Stimulated activated CD8-positive, alpha-beta memory T cell treated with anti-CD3 and anti-CD28 coated beads, Interleukin-4, amount 100 ng/mL, for 4 hours (primary cell): Measurements from ENCODE around the gene ERBB4.

Source experiments
- DNase-seq, 2 donors: peaks; one replicate each; pipeline ENCODE4 v3.0.0-alpha.2; 2020; ENCODE audit warnings: low read depth in 2 of 2, low spot score in 1 of 2

Gene ERBB4

DNA sequence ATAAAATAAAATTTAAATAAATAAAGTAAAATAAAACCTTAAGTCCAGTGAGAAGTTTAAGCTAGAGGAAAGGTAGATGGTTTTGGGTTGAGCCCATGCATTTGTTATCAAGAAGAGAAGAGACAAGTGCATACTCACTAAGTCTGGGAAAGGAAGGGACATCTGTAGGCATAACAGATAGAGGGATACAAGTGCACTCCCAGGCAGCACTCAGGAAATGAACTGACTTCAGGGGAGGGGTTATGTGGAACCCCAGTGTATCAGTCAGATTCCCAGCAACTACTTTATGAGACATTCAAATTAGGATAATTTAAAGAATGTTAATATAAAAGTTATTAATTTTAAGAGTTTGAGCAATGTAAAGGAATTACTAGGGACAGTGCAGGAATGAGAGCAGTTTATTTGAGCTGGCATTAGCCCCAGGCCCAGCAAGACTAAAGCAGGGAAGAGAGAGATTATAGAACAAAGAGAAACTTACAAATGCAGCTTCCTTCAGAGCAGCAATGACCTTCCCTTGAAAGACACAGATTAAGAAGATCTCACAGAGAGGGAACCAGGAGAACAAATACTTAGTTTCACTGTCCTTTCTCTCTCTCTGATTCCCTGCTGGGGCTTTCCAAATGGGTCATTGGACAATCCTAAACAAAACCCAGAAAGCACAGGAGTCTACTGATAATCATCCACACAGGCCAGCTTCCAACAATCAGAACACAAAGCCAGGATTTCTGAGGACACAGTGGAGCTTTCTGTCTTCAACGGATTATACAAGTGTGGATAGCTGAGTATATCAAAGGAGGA is 109.7 kb downstream of the ERBB4 start:
- DNase-seq, result no peak

DNA sequence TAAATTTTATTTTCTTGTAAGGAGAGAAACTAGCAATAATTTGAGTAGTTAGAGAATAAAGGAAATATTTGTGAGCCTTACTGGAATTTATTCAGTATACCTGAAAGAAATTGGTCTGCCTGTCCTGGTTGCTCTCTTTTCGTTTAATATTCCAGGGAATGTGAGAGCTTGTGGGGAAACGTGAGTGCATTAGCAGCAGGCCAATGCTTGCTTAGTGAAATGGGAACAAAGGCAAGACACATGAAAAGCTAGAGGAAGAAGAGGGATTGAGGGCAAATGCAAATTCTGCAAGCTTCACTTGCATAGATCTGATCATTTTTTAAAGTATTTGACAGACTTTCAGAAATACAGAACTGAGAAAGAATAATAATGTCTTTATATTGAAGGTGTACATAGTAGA is 111.0 kb downstream of the ERBB4 start:
- DNase-seq, result no peak

- DNase-seq, result no peak
Measured at GRCh38 chr2:212426637-212427412, 111.8 kb downstream of the ERBB4 start.

DNA sequence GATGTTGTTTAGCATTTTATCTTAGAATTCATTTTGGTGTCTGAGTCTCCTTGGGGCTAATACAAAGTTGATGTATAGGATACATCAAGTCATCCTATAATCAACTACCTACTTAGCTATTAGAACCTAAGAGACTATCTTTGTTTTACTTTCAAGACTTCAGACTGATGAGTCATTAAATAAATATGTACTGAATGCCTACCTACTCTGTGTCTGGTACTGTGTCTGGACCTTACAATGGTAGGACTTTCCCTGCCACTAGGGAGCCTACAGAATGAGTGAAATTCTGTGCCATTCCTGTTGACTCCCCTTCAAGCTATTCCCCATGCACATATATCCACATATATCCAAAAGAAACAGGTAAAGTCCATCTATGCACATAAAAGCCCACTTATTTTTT is 114.5 kb downstream of the ERBB4 start:
- no peak for DNase-seq

- DNase-seq, result no peak
Measured at GRCh38 chr2:212423089-212423488, 115.5 kb downstream of the ERBB4 start.

DNA sequence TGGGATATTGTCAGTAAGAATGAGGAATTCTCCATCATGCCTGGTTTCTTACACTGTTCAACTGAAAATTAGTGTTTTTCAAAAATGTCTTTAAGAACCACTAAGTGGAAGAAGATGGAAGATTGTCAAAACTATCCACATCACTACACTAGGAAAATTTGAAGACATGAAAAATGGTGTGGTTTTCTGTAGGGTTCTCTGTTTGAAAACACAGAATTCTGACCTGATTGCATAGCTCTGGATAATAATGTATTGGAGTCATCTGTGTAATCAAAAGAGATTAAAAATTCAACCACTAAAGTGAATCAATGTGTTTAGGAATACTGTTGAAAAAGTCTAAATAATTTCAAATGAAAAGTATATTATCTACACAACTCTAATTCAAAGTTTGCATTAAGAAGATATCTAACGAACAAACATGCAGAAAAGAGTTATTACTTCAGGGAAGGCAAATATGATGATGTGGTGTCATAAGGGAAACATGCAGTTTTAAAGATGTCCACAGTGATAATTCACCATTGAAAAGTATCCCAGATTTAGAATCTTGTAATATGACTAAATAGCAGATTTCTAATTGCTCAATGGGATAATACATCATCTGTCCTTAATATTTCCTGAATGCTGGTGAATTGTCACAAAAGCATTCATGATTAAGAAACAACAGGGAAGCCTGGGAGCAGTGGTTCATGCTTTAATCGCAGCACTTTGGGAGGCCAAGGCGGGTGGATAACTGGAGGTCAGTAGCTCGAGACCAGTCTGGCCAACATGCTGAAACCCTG is 116.9 kb downstream of the ERBB4 start:
- no peak for DNase-seq

GRCh38 chr2:212416086-212416485 is 122.5 kb downstream of the ERBB4 start:
- no peak for DNase-seq

GRCh38 chr2:212414767-212415211 is 123.8 kb downstream of the ERBB4 start:
- no peak for DNase-seq

GRCh38 chr2:212409560-212409959 is 129.0 kb downstream of the ERBB4 start:
- DNase-seq, result no peak

DNA sequence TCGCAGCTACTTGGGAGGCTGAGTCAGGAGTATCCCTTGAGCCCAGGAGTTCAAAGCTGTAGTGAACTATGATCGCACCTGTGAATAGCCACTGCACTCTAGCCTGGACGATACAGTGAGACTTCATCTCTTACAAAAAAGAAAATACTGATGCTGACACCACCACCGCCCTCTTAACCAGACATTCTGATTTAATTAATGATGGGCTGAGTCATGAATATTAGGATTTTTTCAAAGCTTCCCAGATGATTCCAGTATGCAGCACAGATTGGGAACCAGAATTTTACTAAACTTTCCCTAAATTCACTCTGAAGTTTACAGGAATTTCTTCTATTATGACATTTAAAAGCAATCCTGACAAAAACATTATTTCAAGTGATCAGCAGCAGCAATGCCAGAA is 130.1 kb downstream of the ERBB4 start:
- no peak for DNase-seq

- DNase-seq, result no peak
Measured at GRCh38 chr2:212406716-212407115, 131.9 kb downstream of the ERBB4 start.

- DNase-seq, result no peak
Measured at GRCh38 chr2:212402316-212402715, 136.3 kb downstream of the ERBB4 start.

DNA sequence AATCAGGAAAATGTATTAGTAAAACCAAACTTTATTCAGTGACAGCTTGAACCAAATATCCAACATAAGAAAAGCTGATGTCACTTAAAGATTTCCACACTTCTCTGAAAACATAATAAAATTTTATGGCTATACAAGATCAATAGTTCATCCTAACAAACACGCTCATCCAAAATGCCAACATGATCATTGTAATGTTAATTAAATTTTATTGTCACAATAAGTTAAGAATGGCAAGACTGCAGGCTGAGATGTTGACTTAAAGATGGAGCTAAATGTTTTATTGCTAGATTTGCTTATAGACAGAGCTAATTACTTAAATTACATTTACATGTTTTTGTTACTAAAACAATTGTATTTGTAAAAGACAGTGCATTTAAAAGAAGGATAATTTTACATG is 140.3 kb downstream of the ERBB4 start:
- DNase-seq, result no peak

- DNase-seq, result no peak
Measured at GRCh38 chr2:212392544-212392943, 146.1 kb downstream of the ERBB4 start.

DNA sequence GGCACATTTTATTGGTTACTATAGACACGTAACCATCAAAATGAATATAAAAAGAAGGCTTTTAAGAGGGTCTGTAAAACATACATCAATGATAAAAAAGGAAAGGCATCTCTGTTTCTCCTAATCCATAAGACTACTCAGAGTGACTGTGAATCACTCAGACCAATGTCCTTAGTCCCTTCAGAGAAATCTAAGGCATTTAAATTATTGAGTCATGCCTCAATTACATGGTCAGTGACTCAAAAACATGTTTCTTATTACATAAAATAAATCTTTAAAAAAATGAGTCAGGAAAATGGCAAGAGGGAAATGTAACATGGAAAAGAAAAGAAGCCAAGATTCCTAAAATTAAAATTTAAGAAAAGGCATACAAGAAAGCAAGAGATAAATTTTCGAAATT is 146.6 kb downstream of the ERBB4 start:
- no peak for DNase-seq

DNA sequence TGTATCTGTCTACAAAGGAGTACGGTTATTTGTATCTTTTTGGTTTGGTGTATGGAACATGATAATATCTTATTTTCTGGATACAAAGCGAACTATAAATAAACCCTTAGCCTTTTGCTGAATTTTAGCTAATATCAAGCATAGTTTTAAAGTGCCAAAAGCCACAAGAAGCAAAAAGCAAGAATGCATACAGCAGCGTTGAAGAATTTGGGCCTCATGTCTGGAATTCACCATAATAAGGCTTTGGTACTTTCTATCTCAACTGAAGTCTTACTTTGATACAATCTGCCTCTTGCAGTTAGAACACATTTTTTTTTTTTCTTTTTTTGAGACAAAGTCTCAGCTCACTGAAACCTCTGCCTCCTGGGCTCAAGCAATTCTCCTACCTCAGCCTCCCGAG is 151.5 kb downstream of the ERBB4 start:
- no peak for DNase-seq

DNA sequence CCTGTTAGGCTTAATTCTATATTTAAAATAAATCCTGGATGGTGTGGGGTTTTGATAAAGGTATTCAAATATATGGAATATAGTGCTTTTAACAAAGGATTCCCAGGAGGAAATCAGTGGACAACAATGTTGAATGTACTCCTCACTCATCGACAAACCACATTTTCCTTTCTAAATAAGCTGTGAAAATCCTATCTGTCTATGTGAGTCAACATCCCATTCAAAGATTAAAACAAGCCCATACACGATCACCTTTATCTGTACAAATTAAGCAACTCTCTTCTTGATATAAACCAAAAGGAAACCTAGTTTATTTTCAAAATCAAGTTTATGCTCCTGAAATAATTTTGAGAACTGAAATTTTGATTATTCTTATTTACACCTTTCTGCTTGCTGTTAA is 153.4 kb downstream of the ERBB4 start:
- no peak for DNase-seq

DNA sequence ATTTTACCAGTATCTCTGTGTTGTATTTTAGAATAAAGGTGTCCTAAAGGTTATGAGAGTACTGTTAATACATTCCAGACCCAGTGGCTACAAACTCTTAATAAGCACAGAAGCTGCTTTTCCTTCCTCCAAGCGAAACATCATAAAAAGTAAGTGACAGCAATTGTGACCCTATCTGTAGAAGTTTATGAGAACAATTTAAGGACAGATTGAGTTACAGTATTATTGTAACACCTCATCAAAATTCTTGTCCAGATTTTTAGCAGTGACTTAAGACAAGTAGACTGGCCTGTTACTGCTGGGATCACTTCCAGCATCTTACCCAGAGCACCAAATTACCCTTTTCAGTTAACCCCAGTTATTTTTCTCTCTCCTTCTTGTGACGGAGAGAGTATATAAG is 154.6 kb downstream of the ERBB4 start:
- DNase-seq, result no peak

GRCh38 chr2:212381428-212382102 is 157.0 kb downstream of the ERBB4 start:
- no peak for DNase-seq

DNA sequence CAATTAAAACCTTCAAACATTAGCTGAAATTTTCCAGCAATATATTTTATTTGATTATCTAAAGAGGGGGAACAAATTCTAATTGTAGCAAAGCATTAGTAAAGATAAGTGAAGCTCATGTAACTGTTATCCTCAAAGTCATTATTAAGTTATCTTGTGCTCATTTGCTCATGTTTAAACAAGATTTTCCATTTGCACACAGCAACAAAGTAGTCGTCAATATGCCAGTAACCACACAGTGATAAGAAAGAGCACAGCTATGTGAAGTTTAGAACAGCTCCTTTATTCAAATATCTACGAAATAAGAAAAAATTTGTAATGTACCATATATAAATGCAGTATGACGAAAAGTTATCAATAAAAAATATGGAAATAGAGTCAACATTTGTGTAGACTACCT is 159.5 kb downstream of the ERBB4 start:
- no peak for DNase-seq

GRCh38 chr2:212367431-212367830 is 171.2 kb downstream of the ERBB4 start:
- no peak for DNase-seq
